ENCODE measurements around the gene SUGCT. TPM values are rescaled to one million over a fixed set of nuclear protein-coding genes. Genes with fewer than 3 reads are reported as not detected.
A peak's percentile ranks its signal among the peaks of the same experiment; 100 is the strongest.

SUGCT gene
- polyA plus RNA-seq, 1 of the 3 experiments (the other 2 are of a cell fraction): 53.7 TPM

DNA sequence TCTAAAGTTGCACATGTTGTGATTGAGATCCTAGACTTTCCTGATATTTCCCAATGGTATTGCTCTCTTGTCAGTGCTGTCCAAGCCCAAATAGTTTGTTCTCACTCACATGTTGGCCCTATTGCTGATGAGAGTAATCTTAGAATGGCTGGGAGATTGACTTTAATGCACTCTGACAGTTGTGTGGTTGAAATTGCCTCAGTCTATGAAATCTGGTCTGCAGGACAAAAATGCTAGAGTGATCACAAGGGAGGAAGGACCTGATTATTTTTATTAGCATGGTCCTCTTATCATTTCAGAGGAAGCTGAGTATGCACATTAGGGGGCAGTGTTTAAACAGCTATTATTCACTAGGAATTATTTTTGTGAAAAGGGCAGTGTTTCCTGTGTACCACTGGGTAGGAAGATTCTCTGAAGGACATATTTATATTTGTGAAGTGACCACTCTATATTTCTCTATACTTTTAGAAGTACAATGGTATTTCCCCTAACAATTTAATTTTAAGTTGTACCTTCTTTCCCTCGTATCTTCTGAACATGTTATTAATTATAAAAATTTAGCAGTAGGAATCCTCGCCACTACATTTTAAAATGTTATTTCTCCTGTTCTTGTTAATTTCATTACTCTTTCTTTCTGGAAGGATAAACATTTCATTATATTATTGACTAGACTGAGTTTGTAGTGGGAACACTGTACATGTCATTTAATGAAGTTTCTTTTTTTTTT is 64.4 kb downstream of the SUGCT start:
- Histone ChIP-seq H3K36me3 (replicated peaks in 1 of 2; ENCODE audit: control insufficient read depth in 1 of 2, insufficient read depth in 2 of 2, low read length in 1 of 2) (no peaks in the 10 kb centered on the region), H3K9me3 (no peaks in the 10 kb centered on the region), H3K27me3 (ENCODE audit: insufficient read depth) (no peaks in the 10 kb centered on the region), H3K27ac (ENCODE audit: low read depth in 2 of 2, low read length in 1 of 2) (peak overlapping the region; percentile 77 to 92; a peak in 3 of 4 replicates), H4K20me1 (ENCODE audit: insufficient read depth) (no peaks in the 10 kb centered on the region), H3K4me2 (no peak overlapping the region), H3K9ac (peak overlapping the region; percentile 69; the same call in 1 of the 2 replicates), H3K4me1 (ENCODE audit: control insufficient read depth in 1 of 2, insufficient read depth in 2 of 2, low read depth in 1 of 2, low read length in 1 of 2) (peaks cover 0 to 22% of the 10 kb centered on the region in 2 experiments; a peak in 2 of 4 replicates), H3F3A (replicated peaks; ENCODE audit: insufficient read depth) (peaks cover 28% of the 10 kb centered on the region), H3K9me2 (no peaks in the 10 kb centered on the region), H3K4me3 (ENCODE audit: low read depth in 2 of 2, low read length in 1 of 2) (no peak overlapping the region), H2AFZ (ENCODE audit: low read depth) (no peak overlapping the region), H3K79me2 (ENCODE audit: insufficient read depth) (no peaks in the 10 kb centered on the region)
- DNase-seq: peak; percentile 47
- CTCF ChIA-PET: interaction anchor here (0.7 to 3.5 kb wide), 7 partner anchors 8 to 64 kb away, joined by 3 to 11 read pairs (median 5); partner anchors contain the start of gene SUGCT
- POLR2A ChIA-PET: no interaction called here
- WGBS (ENCODE audit: low lambda C conversion rate): 81% methylated on average over 2 of the region's 2 CpGs
- TF ChIP-seq SIN3A (IDR thresholded peaks at IDR 0.05; ENCODE audit: borderline replicate concordance, low read depth, low read length) (no peak), RXRA (IDR thresholded peaks at IDR 0.05; ENCODE audit: borderline replicate concordance, low read depth) (no peak), EZH2phosphoT487 (IDR thresholded peaks at IDR 0.05; ENCODE audit: borderline replicate concordance, low read depth) (no peak), TEAD4 (IDR thresholded peaks at IDR 0.05; ENCODE audit: borderline replicate concordance, insufficient read depth) (no peak), GABPA (IDR thresholded peaks at IDR 0.05; ENCODE audit: low read depth) (no peak), MEF2A (IDR thresholded peaks at IDR 0.05; ENCODE audit: borderline replicate concordance, low read depth) (0 out of 2 replicates have a peak, but pooled peaks have one; percentile 11), POLR2AphosphoS5 (IDR thresholded peaks at IDR 0.05; ENCODE audit: low read depth, low read length) (0 out of 2 replicates have a peak, but pooled peaks have one; percentile 23), JUND (IDR thresholded peaks at IDR 0.05) (0 out of 2 replicates have a peak, but pooled peaks have one; percentile 1), RAD21 (IDR thresholded peaks at IDR 0.05; ENCODE audit: low read length) (peak; percentile 75), FOSL2 (IDR thresholded peaks at IDR 0.05; ENCODE audit: borderline replicate concordance, low read depth) (no peak), TCF12 (IDR thresholded peaks at IDR 0.05) (peak; percentile 37; the same call in 1 of the 2 replicates), RCOR1 (IDR thresholded peaks at IDR 0.05; ENCODE audit: low read length) (no peak), GATA2 (CRISPR knock-in tag; IDR thresholded peaks at IDR 0.05) (no peak), SMC3 (IDR thresholded peaks at IDR 0.05; ENCODE audit: low read depth, low read length) (peak; percentile 35), NRF1 (IDR thresholded peaks at IDR 0.05; ENCODE audit: low read depth, low read length) (no peak), ELF1 (IDR thresholded peaks at IDR 0.05) (no peak), NFIC (IDR thresholded peaks at IDR 0.05; ENCODE audit: borderline replicate concordance) (peak; percentile 9; the same call in 1 of the 2 replicates)
- TF ChIP-seq, protein P1, sequence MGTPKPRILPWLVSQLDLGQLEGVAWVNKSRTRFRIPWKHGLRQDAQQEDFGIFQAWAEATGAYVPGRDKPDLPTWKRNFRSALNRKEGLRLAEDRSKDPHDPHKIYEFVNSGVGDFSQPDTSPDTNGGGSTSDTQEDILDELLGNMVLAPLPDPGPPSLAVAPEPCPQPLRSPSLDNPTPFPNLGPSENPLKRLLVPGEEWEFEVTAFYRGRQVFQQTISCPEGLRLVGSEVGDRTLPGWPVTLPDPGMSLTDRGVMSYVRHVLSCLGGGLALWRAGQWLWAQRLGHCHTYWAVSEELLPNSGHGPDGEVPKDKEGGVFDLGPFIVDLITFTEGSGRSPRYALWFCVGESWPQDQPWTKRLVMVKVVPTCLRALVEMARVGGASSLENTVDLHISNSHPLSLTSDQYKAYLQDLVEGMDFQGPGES (IDR thresholded peaks at IDR 0.05; ENCODE audit: low read depth, low read length): no peak
- TF ChIP-seq, protein P2, sequence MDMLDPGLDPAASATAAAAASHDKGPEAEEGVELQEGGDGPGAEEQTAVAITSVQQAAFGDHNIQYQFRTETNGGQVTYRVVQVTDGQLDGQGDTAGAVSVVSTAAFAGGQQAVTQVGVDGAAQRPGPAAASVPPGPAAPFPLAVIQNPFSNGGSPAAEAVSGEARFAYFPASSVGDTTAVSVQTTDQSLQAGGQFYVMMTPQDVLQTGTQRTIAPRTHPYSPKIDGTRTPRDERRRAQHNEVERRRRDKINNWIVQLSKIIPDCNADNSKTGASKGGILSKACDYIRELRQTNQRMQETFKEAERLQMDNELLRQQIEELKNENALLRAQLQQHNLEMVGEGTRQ (IDR thresholded peaks at IDR 0.05; ENCODE audit: borderline replicate concordance, low read depth, low read length): no peak
- TF ChIP-seq, protein P3, sequence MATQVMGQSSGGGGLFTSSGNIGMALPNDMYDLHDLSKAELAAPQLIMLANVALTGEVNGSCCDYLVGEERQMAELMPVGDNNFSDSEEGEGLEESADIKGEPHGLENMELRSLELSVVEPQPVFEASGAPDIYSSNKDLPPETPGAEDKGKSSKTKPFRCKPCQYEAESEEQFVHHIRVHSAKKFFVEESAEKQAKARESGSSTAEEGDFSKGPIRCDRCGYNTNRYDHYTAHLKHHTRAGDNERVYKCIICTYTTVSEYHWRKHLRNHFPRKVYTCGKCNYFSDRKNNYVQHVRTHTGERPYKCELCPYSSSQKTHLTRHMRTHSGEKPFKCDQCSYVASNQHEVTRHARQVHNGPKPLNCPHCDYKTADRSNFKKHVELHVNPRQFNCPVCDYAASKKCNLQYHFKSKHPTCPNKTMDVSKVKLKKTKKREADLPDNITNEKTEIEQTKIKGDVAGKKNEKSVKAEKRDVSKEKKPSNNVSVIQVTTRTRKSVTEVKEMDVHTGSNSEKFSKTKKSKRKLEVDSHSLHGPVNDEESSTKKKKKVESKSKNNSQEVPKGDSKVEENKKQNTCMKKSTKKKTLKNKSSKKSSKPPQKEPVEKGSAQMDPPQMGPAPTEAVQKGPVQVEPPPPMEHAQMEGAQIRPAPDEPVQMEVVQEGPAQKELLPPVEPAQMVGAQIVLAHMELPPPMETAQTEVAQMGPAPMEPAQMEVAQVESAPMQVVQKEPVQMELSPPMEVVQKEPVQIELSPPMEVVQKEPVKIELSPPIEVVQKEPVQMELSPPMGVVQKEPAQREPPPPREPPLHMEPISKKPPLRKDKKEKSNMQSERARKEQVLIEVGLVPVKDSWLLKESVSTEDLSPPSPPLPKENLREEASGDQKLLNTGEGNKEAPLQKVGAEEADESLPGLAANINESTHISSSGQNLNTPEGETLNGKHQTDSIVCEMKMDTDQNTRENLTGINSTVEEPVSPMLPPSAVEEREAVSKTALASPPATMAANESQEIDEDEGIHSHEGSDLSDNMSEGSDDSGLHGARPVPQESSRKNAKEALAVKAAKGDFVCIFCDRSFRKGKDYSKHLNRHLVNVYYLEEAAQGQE (IDR thresholded peaks at IDR 0.05; ENCODE audit: low read depth, low read length): no peak
- TF ChIP-seq, protein P4, sequence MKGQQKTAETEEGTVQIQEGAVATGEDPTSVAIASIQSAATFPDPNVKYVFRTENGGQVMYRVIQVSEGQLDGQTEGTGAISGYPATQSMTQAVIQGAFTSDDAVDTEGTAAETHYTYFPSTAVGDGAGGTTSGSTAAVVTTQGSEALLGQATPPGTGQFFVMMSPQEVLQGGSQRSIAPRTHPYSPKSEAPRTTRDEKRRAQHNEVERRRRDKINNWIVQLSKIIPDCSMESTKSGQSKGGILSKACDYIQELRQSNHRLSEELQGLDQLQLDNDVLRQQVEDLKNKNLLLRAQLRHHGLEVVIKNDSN (IDR thresholded peaks at IDR 0.05; ENCODE audit: borderline replicate concordance, low read depth): no peak
- TF ChIP-seq, protein P5, sequence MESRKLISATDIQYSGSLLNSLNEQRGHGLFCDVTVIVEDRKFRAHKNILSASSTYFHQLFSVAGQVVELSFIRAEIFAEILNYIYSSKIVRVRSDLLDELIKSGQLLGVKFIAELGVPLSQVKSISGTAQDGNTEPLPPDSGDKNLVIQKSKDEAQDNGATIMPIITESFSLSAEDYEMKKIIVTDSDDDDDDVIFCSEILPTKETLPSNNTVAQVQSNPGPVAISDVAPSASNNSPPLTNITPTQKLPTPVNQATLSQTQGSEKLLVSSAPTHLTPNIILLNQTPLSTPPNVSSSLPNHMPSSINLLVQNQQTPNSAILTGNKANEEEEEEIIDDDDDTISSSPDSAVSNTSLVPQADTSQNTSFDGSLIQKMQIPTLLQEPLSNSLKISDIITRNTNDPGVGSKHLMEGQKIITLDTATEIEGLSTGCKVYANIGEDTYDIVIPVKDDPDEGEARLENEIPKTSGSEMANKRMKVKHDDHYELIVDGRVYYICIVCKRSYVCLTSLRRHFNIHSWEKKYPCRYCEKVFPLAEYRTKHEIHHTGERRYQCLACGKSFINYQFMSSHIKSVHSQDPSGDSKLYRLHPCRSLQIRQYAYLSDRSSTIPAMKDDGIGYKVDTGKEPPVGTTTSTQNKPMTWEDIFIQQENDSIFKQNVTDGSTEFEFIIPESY (IDR thresholded peaks at IDR 0.05; ENCODE audit: borderline replicate concordance, low read depth): no peak
- TF ChIP-seq, protein P6, sequence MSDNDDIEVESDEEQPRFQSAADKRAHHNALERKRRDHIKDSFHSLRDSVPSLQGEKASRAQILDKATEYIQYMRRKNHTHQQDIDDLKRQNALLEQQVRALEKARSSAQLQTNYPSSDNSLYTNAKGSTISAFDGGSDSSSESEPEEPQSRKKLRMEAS (IDR thresholded peaks at IDR 0.05; ENCODE audit: low read depth): no peak

Measured in SK-N-SH (cell line).